Kidney tubule cell (primary cell): Measurements from ENCODE around the gene KCNJ6.
"Not testable (repeated sequence)": the region's sequence is repeated elsewhere in the genome, so short reads cannot be mapped to it uniquely, and the experiment has no call there.

Experiments used
- DNase-seq: peaks from one replicate; pipeline ENCODE4 v3.0.0-alpha.2; 2018; ENCODE audit warnings: low spot score

KCNJ6 gene

GRCh38 chr21:37916310-37917051, at the start of gene KCNJ6:
KCNJ6 (minus strand) TSS chr21:37916457; CDS start chr21:37840682, 75,775 bp downstream.
- DNase-seq: peak; percentile 53

- no peak for DNase-seq
Observed at GRCh38 chr21:37965088-37965805, 49.0 kb upstream of the KCNJ6 start.

- no peak for DNase-seq
Observed at GRCh38 chr21:37958537-37958936, 42.3 kb upstream of the KCNJ6 start.

- peak; percentile 20 for DNase-seq
Observed at GRCh38 chr21:37956772-37957171, 40.5 kb upstream of the KCNJ6 start.

- no peak for DNase-seq
Observed at GRCh38 chr21:37945036-37945435, 28.8 kb upstream of the KCNJ6 start.

GRCh38 chr21:37944496-37944895, 28.2 kb upstream of the KCNJ6 start:
- DNase-seq: no peak

- DNase-seq: no peak
Observed at GRCh38 chr21:37940691-37941090, 24.4 kb upstream of the KCNJ6 start.

- no peak for DNase-seq
Observed at GRCh38 chr21:37939838-37940237, 23.6 kb upstream of the KCNJ6 start.

GRCh38 chr21:37939251-37939650, 23.0 kb upstream of the KCNJ6 start:
- no peak for DNase-seq

- DNase-seq: no peak
Observed at GRCh38 chr21:37937668-37938067, 21.4 kb upstream of the KCNJ6 start.

GRCh38 chr21:37936010-37936785, 19.9 kb upstream of the KCNJ6 start:
- peak; percentile 86 for DNase-seq

- DNase-seq: no peak
Observed at GRCh38 chr21:37932936-37933335, 16.7 kb upstream of the KCNJ6 start.

GRCh38 chr21:37927711-37928110, 11.5 kb upstream of the KCNJ6 start:
- DNase-seq: peak; percentile 26

- DNase-seq: peak; percentile 83
Observed at GRCh38 chr21:37921091-37921490, 4.8 kb upstream of the KCNJ6 start.

- not testable (repeated sequence) for DNase-seq
Observed at GRCh38 chr21:37920302-37920701, 4.0 kb upstream of the KCNJ6 start.

GRCh38 chr21:37917612-37918011, 1.4 kb upstream of the KCNJ6 start:
- no peak for DNase-seq

GRCh38 chr21:37915941-37916309, 332 bp downstream of the KCNJ6 start:
- peak; percentile 15 for DNase-seq

- no peak for DNase-seq
Observed at GRCh38 chr21:37915497-37915911, 753 bp downstream of the KCNJ6 start.

GRCh38 chr21:37912616-37913015, 3.6 kb downstream of the KCNJ6 start:
- DNase-seq: no peak

- no peak for DNase-seq
Observed at GRCh38 chr21:37909936-37910335, 6.3 kb downstream of the KCNJ6 start.

- no peak for DNase-seq
Observed at GRCh38 chr21:37908691-37909090, 7.6 kb downstream of the KCNJ6 start.

GRCh38 chr21:37907076-37907475, 9.2 kb downstream of the KCNJ6 start:
- DNase-seq: peak; percentile 43

GRCh38 chr21:37905291-37905690, 11.0 kb downstream of the KCNJ6 start:
- DNase-seq: no peak
